ENCODE measurements around the gene NEURL1B.

NEURL1B gene

DNA sequence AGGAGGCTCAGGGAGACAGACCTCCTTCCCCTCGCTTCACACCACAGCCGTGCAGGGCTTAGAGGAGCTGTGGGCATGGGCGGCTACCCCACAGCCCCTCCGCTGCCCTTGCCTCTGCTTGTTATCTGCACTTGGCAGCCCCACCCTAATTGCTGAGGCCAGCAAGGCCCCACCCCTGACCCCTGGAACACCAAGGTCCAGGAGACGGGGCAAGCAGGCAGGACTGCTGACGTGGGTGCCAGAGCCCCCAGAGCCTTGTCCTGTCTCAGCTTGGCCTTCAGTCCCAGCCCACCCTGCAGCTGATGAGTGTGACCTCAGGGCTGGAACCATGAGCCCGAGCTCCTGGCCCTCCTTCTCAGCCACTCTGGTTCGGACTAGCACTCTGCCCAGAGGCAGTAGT is 29.1 kb upstream of the NEURL1B start:
- Histone ChIP-seq H3K27me3 (ENCODE audit: insufficient read depth, low read length) (no peaks in the 10 kb centered on the region), H3K9me3 (ENCODE audit: insufficient read depth, low read depth, low read length) (no peaks in the 10 kb centered on the region), H3K4me1 (ENCODE audit: insufficient read depth, low read length) (no peaks in the 10 kb centered on the region), H3K36me3 (ENCODE audit: insufficient read depth, low read length) (no peaks in the 10 kb centered on the region), H3K27ac (ENCODE audit: low read depth, low read length) (no peak overlapping the region), H3K4me3 (ENCODE audit: low read length) (no peak overlapping the region), H3K9ac (ENCODE audit: low read depth, low read length) (no peak overlapping the region)
- WGBS: 89% methylated on average over 8 of the region's 8 CpGs

DNA sequence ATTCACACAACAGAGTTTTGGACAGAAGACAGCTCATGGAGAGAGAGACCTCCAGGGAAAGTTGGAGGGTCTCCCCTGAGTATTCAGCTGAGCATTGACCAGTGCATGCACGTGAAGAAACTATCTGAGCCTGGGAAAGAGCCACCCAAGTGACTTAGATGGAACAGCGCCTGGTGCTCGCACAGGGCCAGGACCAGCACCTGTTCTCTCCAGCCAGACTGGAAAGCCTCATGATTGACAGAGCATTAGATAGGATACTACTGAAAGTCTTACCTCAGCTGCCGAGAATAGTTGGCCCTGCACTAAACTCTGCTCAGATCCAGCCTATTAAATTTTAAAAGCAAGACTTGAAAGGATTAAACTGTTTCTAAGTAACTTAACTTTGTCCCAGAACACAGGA is 28.3 kb upstream of the NEURL1B start:
- 94% methylated on average over 4 of the region's 4 CpGs for WGBS
- no peak overlapping the region for H3K9ac ChIP-seq (ENCODE audit: low read depth, low read length)
- no peaks in the 10 kb centered on the region for H3K9me3 ChIP-seq (ENCODE audit: insufficient read depth, low read depth, low read length)
- H3K27ac ChIP-seq (ENCODE audit: low read depth, low read length): no peak overlapping the region
- H3K4me3 ChIP-seq (ENCODE audit: low read length): no peak overlapping the region
- H3K4me1 ChIP-seq (ENCODE audit: insufficient read depth, low read length): no peaks in the 10 kb centered on the region
- H3K36me3 ChIP-seq (ENCODE audit: insufficient read depth, low read length): no peaks in the 10 kb centered on the region
- H3K27me3 ChIP-seq (ENCODE audit: insufficient read depth, low read length): no peaks in the 10 kb centered on the region

DNA sequence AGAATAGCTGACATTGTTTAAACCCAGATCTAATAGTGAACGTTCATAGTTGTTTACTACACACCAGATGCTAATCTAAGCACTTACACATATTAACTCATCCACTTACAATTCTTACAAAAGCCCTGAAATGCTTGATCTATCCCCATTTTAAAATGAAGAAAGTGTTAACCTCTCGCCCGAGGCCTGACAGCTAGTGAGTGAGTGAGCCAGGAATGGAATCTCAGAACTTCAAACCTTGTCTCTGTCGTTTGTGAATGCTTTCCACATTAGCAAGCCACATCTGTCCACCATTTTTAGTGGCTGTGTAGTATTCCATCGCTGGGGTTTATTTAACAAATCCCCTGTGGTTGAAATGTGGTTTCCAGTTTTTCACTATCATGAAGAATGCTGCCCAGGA is 24.9 kb upstream of the NEURL1B start:
- H3K36me3 ChIP-seq (ENCODE audit: insufficient read depth, low read length): no peaks in the 10 kb centered on the region
- no peak overlapping the region for H3K9ac ChIP-seq (ENCODE audit: low read depth, low read length)
- 75% methylated on average over 5 of the region's 5 CpGs for WGBS
- no peaks in the 10 kb centered on the region for H3K4me1 ChIP-seq (ENCODE audit: insufficient read depth, low read length)
- H3K27ac ChIP-seq (ENCODE audit: low read depth, low read length): no peak overlapping the region
- no peaks in the 10 kb centered on the region for H3K9me3 ChIP-seq (ENCODE audit: insufficient read depth, low read depth, low read length)
- H3K4me3 ChIP-seq (ENCODE audit: low read length): no peak overlapping the region
- H3K27me3 ChIP-seq (ENCODE audit: insufficient read depth, low read length): no peaks in the 10 kb centered on the region

DNA sequence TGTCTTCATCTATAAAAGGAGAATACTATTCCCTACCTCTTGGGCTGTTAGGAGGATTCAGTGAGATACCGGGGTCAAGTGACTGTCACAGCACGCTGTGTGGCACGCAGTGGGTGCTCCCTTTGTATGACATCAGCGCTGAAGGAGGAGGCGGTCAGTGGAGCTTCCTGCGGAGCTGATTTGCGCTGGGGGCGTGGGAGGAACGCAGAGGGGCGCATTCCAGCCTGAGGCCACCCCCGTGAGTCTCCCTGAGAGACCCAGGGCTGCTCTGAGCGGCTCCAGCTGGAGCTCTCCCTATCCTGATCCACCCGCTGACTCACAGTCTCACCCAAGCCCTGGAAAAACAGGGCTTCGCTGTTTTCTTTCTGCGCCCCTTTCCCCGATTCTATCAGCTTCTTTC is 24.3 kb upstream of the NEURL1B start:
- no peak overlapping the region for H3K4me3 ChIP-seq (ENCODE audit: low read length)
- 69% methylated on average over 16 of the region's 16 CpGs for WGBS

DNA sequence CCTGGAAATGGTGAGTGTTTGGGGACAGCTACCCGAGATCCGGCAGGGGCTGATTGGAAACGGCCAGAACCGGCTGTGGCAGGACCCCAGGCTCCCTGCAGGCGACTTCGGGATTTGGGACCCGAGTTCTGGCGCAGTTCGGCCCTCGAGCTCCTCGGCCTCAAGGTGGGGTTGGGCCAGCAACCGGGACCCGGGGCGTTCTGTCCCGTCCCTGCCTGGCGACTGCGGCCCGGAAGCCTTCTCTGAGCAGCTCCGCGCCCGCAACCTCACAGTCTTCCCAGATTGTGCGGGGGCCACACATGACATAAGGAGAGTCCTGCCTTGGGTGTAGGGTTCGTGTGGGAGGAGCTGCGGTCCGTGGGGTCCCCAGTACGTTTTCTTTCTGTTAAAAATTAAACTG is 23.2 kb upstream of the NEURL1B start:
- Histone ChIP-seq H3K9me3 (ENCODE audit: insufficient read depth, low read depth, low read length) (no peaks in the 10 kb centered on the region), H3K4me3 (ENCODE audit: low read length) (no peak overlapping the region), H3K4me1 (ENCODE audit: insufficient read depth, low read length) (peaks cover 4% of the 10 kb centered on the region), H3K9ac (ENCODE audit: low read depth, low read length) (no peak overlapping the region), H3K27me3 (ENCODE audit: insufficient read depth, low read length) (no peaks in the 10 kb centered on the region), H3K27ac (ENCODE audit: low read depth, low read length) (no peak overlapping the region), H3K36me3 (ENCODE audit: insufficient read depth, low read length) (no peaks in the 10 kb centered on the region)
- WGBS: 92% methylated on average over 26 of the region's 26 CpGs

More for the DNA sequence above, 24.3 kb upstream of the NEURL1B start:
- no peaks in the 10 kb centered on the region for H3K9me3 ChIP-seq (ENCODE audit: insufficient read depth, low read depth, low read length)
- no peak overlapping the region for H3K27ac ChIP-seq (ENCODE audit: low read depth, low read length)
- no peaks in the 10 kb centered on the region for H3K36me3 ChIP-seq (ENCODE audit: insufficient read depth, low read length)
- H3K27me3 ChIP-seq (ENCODE audit: insufficient read depth, low read length): no peaks in the 10 kb centered on the region
- no peaks in the 10 kb centered on the region for H3K4me1 ChIP-seq (ENCODE audit: insufficient read depth, low read length)
- no peak overlapping the region for H3K9ac ChIP-seq (ENCODE audit: low read depth, low read length)

DNA sequence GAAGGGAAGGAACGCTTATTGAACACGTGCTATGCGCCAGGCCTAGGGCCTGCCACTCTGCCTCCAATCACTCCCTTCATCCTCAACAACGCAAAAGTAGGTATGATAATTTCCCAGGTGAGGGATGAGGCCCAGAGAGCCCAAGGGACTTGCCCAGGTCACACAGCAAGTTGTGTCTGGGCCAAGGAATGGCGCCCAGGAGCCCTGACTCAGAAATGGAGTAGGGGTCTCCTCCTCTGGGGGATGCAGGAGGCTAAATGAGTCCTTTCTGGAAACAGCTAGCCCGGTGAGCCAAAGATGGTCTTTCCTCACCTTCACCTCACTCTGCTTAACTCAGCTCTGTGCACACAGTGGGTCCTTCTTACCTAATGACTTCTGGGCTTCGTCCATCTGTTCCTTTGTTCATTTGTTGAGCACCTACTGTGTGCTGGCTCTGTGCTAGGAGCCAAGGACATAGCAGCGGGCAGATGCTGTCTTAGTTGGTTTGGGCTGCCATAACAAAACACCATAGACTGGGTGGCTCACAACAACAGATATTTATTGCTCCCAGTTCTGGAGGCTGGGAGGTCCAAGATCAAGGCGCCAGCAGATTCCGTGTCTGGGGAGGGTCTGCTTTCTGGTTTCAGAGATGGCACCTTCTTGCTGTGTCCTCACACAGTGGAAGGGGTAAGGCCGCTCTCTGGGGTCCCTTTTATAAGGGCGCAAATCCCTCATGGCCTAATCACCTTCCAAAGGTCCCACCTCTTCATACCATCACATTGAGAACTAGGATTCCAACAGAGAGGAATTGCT is 22.3 kb upstream of the NEURL1B start:
- Histone ChIP-seq H3K4me3 (ENCODE audit: low read length) (no peak overlapping the region), H3K27ac (ENCODE audit: low read depth, low read length) (no peak overlapping the region), H3K9me3 (ENCODE audit: insufficient read depth, low read depth, low read length) (no peaks in the 10 kb centered on the region), H3K36me3 (ENCODE audit: insufficient read depth, low read length) (no peaks in the 10 kb centered on the region), H3K4me1 (ENCODE audit: insufficient read depth, low read length) (peaks cover 5% of the 10 kb centered on the region), H3K9ac (ENCODE audit: low read depth, low read length) (no peak overlapping the region), H3K27me3 (ENCODE audit: insufficient read depth, low read length) (no peaks in the 10 kb centered on the region)
- WGBS: 93% methylated on average over 12 of the region's 12 CpGs

DNA sequence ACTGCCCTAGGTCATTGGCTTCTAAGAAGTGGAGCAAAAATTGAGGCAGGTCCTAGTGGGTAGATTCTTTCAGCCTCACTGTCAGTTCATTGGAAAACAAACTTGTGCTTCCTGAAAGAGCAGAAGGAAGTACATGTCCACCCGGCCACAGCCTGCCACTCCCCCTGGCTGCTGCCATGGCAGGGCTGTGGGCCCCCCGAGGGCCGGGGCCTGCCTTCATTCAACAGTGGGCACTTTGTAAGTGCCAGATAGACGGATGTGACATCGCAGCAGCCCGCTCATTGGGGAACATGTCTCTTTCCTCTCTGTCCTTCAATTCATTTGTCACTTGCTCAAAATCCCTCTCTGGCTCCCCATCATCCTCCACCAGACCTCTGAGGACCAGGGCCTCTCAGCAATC is 20.6 kb upstream of the NEURL1B start:
- no peak overlapping the region for H3K27ac ChIP-seq (ENCODE audit: low read depth, low read length)
- no peak overlapping the region for H3K9ac ChIP-seq (ENCODE audit: low read depth, low read length)
- no peaks in the 10 kb centered on the region for H3K9me3 ChIP-seq (ENCODE audit: insufficient read depth, low read depth, low read length)
- WGBS: 78% methylated on average over 6 of the region's 6 CpGs
- H3K4me1 ChIP-seq (ENCODE audit: insufficient read depth, low read length): peaks cover 5% of the 10 kb centered on the region
- no peak overlapping the region for H3K4me3 ChIP-seq (ENCODE audit: low read length)
- no peaks in the 10 kb centered on the region for H3K27me3 ChIP-seq (ENCODE audit: insufficient read depth, low read length)
- H3K36me3 ChIP-seq (ENCODE audit: insufficient read depth, low read length): no peaks in the 10 kb centered on the region

DNA sequence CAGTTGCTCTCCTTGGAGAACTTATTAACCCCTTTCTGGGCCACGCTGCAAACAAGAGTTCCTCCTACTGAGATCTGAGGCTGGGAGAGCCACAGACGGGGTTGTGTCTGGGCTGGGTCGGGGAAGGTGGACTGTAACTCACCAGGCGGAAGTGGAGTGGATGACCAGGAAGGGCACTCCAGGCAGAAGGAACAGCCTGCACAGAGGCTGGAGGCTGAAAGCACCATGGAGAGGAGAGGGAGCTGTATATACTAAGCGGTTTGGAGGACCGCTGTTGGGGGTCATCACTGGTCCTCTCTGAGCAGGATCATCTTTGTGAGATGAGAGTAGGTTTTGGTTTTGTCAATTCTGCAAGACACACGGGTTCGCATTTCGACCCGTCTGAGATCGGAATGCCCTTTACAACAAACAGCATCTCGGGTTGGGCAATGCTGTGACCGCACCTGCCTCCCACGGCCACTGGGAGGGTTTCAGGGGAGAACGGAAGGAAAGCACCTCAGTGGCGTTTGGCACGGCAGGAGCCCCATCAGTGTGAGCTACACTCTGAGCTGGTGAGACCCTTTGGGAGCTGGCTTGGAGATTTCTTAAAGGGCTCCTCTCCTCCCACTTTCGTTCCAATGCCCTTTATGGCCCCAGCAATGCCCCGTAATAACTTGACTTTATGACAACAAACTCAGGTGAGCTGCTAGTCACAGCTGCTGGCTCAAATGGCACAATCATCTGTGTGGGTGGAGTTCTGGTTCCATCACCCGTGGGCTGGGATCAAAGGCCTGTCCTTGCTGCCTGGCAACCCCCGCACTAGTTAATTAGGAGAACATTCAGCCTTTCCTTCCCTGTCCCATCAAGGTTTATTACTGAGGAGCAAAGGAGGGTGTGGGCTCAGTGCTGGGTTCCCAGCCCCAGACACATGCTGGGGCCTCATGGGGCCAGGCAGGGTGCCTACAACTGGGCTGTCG is 18.7 kb upstream of the NEURL1B start:
- H3K36me3 ChIP-seq (ENCODE audit: insufficient read depth, low read length): no peaks in the 10 kb centered on the region
- 78% methylated on average over 22 of the region's 22 CpGs for WGBS
- no peaks in the 10 kb centered on the region for H3K9me3 ChIP-seq (ENCODE audit: insufficient read depth, low read depth, low read length)
- no peak overlapping the region for H3K27ac ChIP-seq (ENCODE audit: low read depth, low read length)
- H3K27me3 ChIP-seq (ENCODE audit: insufficient read depth, low read length): no peaks in the 10 kb centered on the region
- peaks cover 18% of the 10 kb centered on the region for H3K4me1 ChIP-seq (ENCODE audit: insufficient read depth, low read length)
- H3K9ac ChIP-seq (ENCODE audit: low read depth, low read length): no peak overlapping the region
- H3K4me3 ChIP-seq (ENCODE audit: low read length): no peak overlapping the region

DNA sequence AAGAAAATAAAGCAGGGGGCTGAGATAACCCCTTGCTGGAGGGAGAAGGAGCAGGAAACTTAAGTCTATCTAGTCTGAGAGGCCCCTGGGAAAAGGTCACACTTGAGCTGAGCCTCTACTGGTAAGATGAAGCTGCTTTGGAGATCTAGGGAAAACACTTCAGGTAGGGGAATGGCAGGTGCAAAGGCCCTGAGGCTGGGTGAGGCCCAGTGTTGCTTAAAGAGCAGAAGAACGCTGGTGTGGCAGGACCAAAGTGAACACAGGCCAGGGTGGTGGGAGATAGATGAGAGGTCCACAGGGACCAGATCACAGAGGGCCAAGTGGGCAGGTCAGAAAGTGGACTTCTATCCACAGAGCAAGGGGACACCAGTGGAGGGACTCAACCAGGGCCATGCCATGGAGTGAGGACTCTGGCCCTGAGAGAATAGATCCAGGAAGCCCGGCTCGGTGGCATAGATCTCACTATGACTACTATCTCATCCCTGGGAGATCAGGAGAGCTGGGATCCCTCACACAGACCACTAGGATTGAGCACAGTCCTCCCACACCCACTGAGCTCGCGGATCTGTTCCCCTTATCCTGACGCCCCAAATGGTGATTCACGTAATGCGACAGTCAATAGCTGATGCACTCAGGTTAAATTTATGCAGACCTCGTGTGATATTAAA is 17.6 kb upstream of the NEURL1B start:
- Histone ChIP-seq H3K9ac (ENCODE audit: low read depth, low read length) (no peak overlapping the region), H3K4me1 (ENCODE audit: insufficient read depth, low read length) (peaks cover 28% of the 10 kb centered on the region), H3K36me3 (ENCODE audit: insufficient read depth, low read length) (no peaks in the 10 kb centered on the region), H3K27ac (ENCODE audit: low read depth, low read length) (no peak overlapping the region), H3K27me3 (ENCODE audit: insufficient read depth, low read length) (no peaks in the 10 kb centered on the region), H3K9me3 (ENCODE audit: insufficient read depth, low read depth, low read length) (no peaks in the 10 kb centered on the region), H3K4me3 (ENCODE audit: low read length) (no peak overlapping the region)
- WGBS: 93% methylated on average over 9 of the region's 9 CpGs

DNA sequence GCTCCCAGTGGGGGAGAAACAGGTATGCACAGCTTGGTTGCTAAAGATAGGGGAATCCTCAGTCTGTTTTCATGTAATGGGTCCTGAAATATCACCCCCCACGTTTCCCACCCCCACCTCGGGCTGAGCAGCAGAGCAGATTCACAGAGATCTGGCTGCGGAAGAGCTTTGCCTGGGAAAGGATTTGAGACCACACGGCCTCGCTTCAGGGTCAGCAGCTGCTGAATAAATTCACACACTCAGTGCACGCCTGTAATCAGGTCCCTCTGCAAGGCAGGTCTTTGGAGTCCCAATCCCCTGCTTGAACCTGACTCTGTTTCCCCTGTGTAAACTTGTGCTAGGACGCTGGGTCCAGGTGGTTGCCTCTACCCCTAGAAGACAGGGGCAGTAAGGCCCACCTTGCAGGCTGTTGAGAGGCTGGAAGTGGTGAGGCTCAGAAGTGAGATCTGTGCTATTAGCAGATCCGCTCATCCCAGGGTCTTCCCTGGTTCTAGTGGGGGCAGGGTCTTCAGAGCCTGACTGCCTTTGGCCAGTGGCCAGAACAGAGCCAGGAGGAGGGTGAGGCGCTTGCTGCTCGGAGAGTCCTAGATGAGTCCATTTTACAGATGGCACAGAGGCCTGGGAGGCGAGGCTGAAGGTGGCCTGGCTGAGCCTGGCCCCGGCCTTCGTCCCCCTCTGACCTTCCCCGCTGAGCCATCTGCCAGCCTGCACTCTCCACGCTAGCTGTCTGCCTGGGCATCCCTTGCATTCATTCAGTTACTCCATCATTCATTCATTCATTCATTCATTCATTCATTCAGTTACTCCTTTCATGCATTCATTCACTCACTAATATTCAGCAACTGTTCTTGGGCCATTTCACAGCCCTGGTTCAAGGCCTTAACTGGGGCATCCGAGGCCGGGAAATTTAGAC is 16.7 kb upstream of the NEURL1B start:
- H3K9me3 ChIP-seq (ENCODE audit: insufficient read depth, low read depth, low read length): no peaks in the 10 kb centered on the region
- H3K9ac ChIP-seq (ENCODE audit: low read depth, low read length): no peak overlapping the region
- no peak overlapping the region for H3K4me3 ChIP-seq (ENCODE audit: low read length)
- no peak overlapping the region for H3K27ac ChIP-seq (ENCODE audit: low read depth, low read length)
- H3K4me1 ChIP-seq (ENCODE audit: insufficient read depth, low read length): peaks cover 35% of the 10 kb centered on the region
- no peaks in the 10 kb centered on the region for H3K36me3 ChIP-seq (ENCODE audit: insufficient read depth, low read length)
- WGBS: 82% methylated on average over 17 of the region's 17 CpGs
- H3K27me3 ChIP-seq (ENCODE audit: insufficient read depth, low read length): no peaks in the 10 kb centered on the region

Measured in HUES64 (cell line).